Measurements from ENCODE around the gene ZNF326. TPM values are rescaled to one million over a fixed set of nuclear protein-coding genes. Genes with fewer than 3 reads are reported as not detected.

Gene ZNF326
- total RNA-seq, 1 donor: 15.2 TPM

DNA sequence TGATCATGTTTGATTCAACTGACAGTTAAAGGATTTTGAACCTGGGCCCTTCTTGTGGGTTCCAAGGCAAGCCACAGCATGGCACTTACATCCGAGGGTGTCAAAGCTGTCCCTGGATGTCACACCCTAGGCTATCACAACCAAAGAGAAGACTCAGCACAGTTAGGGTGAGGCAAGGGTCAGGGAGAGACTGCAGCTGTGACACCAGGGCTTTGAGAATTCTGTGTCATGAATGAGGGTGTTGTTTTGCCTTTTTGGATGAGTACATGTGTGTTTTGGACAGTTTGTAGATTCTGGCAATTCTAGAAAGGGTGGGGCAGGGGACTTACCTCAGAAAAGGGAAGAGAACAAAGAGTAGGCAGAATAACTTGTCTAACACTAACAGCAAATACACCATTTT, 37.8 kb upstream of the ZNF326 start:
- no peak overlapping the region for H3K4me3 ChIP-seq (ENCODE audit: low read depth, low read length)
- TF ChIP-seq, protein P1, sequence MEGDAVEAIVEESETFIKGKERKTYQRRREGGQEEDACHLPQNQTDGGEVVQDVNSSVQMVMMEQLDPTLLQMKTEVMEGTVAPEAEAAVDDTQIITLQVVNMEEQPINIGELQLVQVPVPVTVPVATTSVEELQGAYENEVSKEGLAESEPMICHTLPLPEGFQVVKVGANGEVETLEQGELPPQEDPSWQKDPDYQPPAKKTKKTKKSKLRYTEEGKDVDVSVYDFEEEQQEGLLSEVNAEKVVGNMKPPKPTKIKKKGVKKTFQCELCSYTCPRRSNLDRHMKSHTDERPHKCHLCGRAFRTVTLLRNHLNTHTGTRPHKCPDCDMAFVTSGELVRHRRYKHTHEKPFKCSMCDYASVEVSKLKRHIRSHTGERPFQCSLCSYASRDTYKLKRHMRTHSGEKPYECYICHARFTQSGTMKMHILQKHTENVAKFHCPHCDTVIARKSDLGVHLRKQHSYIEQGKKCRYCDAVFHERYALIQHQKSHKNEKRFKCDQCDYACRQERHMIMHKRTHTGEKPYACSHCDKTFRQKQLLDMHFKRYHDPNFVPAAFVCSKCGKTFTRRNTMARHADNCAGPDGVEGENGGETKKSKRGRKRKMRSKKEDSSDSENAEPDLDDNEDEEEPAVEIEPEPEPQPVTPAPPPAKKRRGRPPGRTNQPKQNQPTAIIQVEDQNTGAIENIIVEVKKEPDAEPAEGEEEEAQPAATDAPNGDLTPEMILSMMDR (IDR thresholded peaks at IDR 0.05; ENCODE audit: insufficient read depth, low read length): no peak
- DNase-seq (ENCODE audit: low read depth): no peak

DNA sequence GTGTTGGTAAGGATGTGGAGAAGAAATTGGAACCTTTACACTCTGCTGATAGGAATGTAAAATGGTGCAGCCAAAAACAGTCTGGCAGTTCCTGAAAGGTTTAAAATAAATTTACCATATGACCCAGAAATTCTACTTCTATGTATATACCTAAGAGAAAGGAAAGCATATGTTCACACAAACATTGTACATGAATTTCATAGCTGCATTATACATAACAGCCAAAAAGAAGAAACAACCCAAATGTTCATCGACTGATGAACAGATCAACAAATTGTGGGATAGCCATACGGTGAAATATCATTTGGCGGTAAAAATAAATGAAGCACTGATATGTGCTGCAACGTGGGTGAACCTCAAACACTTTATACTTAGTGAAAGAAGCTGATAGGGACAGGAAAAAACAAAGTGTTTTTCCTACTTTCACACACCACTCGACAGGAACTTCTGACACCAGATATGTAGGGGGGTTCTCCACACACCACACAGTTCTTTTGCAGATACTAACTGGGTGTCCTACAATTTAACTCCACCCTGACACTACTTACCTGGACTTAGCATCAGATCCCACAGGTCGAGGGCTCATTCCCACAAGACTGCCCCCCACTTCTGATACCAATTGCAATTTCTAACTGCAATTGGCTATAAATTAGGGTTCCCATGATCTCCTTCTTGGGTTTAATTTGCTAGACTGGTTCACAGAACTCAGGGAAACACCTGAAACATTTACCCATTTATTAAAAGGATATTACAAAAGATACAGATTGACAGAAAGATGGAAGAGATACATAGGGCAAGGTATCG, 35.9 kb upstream of the ZNF326 start:
- TF ChIP-seq, protein P1 (IDR thresholded peaks at IDR 0.05; ENCODE audit: insufficient read depth, low read length): no peak
- no peak for DNase-seq (ENCODE audit: low read depth)
- H3K4me3 ChIP-seq (ENCODE audit: low read depth, low read length): no peak overlapping the region

DNA sequence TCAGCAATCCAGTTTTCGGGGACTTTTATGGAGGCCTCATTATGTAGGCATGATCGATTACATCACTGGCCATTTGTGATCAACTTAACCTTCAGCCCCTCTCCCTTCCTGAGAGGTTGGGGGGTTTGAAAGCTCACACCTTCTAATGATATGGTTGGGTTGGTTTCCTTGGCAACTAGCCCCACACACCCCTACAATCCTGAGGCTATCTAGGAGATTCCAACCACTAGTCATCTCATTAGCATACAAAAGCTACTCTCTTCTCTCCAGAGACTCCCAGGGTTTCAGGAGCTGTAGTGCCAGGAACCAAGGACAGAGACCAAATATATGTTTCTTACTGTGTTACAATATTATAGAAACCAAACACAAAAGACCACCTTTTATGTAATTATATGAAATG, 35.2 kb upstream of the ZNF326 start:
- TF ChIP-seq, protein P1 (IDR thresholded peaks at IDR 0.05; ENCODE audit: insufficient read depth, low read length): no peak
- no peak overlapping the region for H3K4me3 ChIP-seq (ENCODE audit: low read depth, low read length)

DNA sequence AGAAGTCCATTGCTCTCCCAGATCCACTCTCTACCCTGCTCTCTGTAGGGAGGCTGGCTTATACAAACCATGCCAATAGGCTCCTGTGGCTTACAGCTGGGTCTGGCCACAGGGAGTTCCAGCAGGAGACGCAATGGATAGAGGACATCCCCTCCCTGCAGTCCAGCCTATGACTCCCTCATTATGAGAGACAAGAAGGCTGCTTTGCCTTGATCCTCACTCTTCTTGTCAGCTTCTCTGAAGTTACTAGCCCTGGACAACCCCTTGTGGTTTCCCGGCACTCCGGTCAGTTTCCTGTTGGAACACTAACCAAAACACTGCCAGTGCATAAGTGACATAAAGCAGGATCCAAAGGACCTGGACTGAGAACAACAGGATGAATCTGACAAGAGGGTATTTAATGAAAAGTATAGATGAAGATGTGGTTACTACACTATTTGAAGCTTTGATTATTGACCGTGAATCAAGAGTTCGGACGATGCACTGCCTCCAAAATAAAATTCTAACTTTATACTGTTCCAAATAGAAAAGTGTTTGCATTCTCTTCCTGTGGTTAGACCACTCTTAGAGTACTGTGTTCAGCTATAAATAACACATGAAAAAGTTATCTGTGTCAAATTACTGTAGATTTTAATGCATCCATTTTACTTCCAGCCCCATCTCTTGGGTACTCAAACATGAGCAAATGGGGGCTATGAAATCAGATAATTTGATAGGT, 32.7 kb upstream of the ZNF326 start:
- TF ChIP-seq, protein P1 (IDR thresholded peaks at IDR 0.05; ENCODE audit: insufficient read depth, low read length): no peak
- H3K4me3 ChIP-seq (ENCODE audit: low read depth, low read length): no peak overlapping the region
- DNase-seq (ENCODE audit: low read depth): peak; percentile 63

More for the DNA sequence above, 35.2 kb upstream of the ZNF326 start:
- DNase-seq (ENCODE audit: low read depth): no peak

DNA sequence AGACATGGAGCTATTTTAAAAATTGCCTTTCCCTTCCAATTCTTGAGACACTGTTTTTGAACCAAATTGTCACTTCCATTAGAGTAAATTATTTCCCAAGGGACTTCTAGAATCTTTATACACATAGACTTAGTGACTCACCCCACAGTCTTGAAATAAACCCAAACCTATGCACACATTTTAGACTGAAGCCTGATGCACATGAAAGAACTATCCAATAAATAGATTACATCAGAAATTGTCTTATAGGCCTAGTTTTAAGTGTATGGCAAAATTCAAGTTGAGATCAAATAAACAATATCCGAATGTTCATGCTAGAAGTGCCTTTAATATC, 32.2 kb upstream of the ZNF326 start:
- H3K4me3 ChIP-seq (ENCODE audit: low read depth, low read length): no peak overlapping the region
- no peak for DNase-seq (ENCODE audit: low read depth)
- TF ChIP-seq, protein P1 (IDR thresholded peaks at IDR 0.05; ENCODE audit: insufficient read depth, low read length): no peak

DNA sequence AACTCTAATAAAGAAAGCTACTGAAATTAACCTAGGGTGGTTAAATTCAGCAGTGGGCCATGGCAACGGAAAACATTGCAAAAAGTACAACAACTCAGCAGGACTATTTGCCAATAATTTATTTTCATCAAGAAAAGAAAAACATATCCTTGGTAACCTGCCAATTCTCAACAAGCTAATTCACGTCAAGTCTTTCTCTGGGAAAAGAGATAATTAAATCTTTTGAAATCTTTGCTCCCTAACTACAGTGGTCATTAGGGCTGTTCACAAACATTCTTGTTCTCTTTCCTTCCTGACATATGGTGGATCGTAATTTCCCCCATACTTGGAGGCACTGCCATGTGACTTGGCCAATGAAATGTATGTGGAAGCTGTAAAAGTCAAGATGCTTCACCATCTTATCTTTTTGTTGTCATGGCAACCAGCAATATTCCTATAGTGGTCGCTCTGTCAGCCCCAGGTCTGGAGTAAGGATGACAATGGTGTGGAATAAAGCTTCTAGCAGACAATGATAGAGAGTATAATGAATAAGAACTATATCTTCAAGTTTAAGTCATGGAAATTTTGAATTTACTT, 29.6 kb upstream of the ZNF326 start:
- DNase-seq (ENCODE audit: low read depth): no peak
- TF ChIP-seq, protein P1 (IDR thresholded peaks at IDR 0.05; ENCODE audit: insufficient read depth, low read length): no peak

More for the DNA sequence above, 29.6 kb upstream of the ZNF326 start:
- no peak overlapping the region for H3K4me3 ChIP-seq (ENCODE audit: low read depth, low read length)
